SK-N-SH (cell line): ENCODE data around the gene TMEM145.

Experiments
- CHD2 ChIP-seq: fragments of 150-350 bp; IDR thresholded peaks from 2 replicates; pipeline ENCODE4 v1.6.1; 2018; ENCODE audit warnings: low read length; ENCODE audit not compliant: partially characterized antibody
- NFIC ChIP-seq: IDR thresholded peaks from 2 replicates; pipeline ENCODE4 v1.4.0; 2012; ENCODE audit warnings: borderline replicate concordance
- TF ChIP-seq, protein P1 (sequence below): IDR thresholded peaks from 2 replicates; pipeline ENCODE4; 2012

DNA sequence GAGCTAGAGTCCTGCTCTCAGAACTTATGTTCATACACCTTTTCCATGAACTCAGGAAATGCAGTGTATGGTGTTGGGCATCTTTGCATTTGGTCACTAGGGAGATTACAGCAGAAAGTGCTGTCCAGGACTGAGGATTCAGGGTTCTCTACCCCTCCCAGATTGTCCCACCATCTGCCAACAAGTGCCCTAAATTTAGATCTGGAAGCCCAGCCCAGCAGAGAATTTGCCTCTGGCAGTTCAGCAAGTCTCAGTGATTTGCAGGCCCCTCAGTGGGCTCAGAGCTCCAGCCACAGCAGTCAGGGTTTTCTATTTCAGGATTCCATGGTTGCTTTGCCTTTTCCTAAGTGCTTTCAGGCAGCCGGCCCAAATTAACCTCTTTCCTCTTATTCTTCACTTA, 53.6 kb downstream of the TMEM145 start:
- no peak for TF ChIP-seq CHD2
- TF ChIP-seq, protein P1, sequence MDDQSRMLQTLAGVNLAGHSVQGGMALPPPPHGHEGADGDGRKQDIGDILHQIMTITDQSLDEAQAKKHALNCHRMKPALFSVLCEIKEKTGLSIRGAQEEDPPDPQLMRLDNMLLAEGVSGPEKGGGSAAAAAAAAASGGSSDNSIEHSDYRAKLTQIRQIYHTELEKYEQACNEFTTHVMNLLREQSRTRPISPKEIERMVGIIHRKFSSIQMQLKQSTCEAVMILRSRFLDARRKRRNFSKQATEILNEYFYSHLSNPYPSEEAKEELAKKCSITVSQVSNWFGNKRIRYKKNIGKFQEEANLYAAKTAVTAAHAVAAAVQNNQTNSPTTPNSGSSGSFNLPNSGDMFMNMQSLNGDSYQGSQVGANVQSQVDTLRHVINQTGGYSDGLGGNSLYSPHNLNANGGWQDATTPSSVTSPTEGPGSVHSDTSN = no peak
- TF ChIP-seq NFIC = no peak
